ENCODE data around the gene TRIM27.
"Not testable (repeated sequence)": the region's sequence is repeated elsewhere in the genome, so short reads cannot be mapped to it uniquely, and the experiment has no call there.

TRIM27 gene

DNA sequence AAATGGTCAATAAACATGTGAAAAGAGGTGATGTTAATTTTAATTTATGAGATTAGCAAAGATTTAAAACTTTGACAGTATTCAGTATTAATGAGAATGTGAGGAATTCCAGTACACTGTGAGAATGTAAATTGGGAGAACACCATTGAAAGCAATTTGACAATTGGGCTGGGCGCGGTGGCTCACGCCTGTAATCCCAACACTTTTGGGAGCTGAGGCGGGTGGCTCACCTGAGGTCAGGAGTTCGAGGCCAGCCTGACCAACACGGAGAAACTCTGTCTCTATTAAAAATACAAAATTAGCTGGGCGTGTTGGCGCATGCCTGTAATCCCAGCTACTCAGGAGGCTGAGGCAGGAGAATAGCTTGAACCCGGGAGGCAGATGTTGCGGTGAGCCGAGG is 5.6 kb upstream of the TRIM27 start:
- H3K36me3 ChIP-seq (ENCODE audit: control insufficient read depth in 4 of 4, insufficient read depth in 4 of 4, low read length in 3 of 4); H3K4me1 ChIP-seq (ENCODE audit: control extremely low read depth in 1 of 4, control insufficient read depth in 4 of 4, insufficient read depth in 4 of 4, low read length in 3 of 4); H3K27me3 ChIP-seq (replicated peaks in 2 of 5; ENCODE audit: control insufficient read depth in 4 of 5, insufficient read depth in 5 of 5, low read length in 4 of 5); DNase-seq; H3K9me3 ChIP-seq (ENCODE audit: control extremely low read depth in 1 of 5, control insufficient read depth in 4 of 5, insufficient read depth in 2 of 5, low read depth in 1 of 5, low read length in 4 of 5); H3K4me3 ChIP-seq (ENCODE audit: control insufficient read depth in 1 of 7, extremely low read depth in 1 of 7, insufficient read depth in 4 of 7, low read depth in 2 of 7, low read length in 6 of 7); POLR2A ChIA-PET; H3K27ac ChIP-seq (ENCODE audit: insufficient read depth in 1 of 2, low read depth in 1 of 2, low read length in 2 of 2, poor library complexity in 1 of 2, severe bottlenecking in 2 of 2): not testable (repeated sequence)
- CTCF ChIA-PET = interaction anchor here (0.6 to 1.0 kb wide), 3 partner anchors 10 to 544 kb away, joined by 3 to 5 read pairs (median 3); no protein-coding TSS in a partner anchor
- 100% methylated on average over 8 of the region's 11 CpGs for WGBS (ENCODE audit: insufficient coverage)

DNA sequence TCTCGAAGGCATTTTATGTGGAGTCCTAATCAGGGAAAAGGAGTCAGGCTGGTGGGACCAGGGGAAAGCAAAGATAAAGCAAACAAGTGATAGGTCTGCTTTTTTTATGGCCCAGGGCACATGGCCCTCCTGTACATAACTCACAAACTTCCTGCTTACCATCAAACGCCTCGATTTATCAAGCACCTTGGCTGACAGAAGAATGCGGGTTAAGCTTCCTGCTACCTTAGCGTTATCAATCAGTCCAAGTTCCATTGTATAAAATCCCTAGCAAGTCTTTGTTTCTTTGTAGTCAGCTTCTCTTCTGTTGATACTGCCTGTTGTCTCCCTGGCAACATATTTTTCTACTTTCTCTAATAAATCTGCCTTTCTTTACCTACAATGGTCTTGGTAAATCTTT is 4.1 kb upstream of the TRIM27 start:
- H3K4me1 ChIP-seq (ENCODE audit: control extremely low read depth in 1 of 4, control insufficient read depth in 4 of 4, insufficient read depth in 4 of 4, low read length in 3 of 4) = peaks cover 2 to 10% (median 9%) of the 10 kb centered on the region in 4 experiments
- H3K27ac ChIP-seq (ENCODE audit: insufficient read depth in 1 of 2, low read depth in 1 of 2, low read length in 2 of 2, poor library complexity in 1 of 2, severe bottlenecking in 2 of 2) = no peak overlapping the region
- 83% methylated on average over 5 of the region's 5 CpGs for WGBS (ENCODE audit: insufficient coverage)
- no peak overlapping the region for H3K4me3 ChIP-seq (ENCODE audit: control insufficient read depth in 1 of 7, extremely low read depth in 1 of 7, insufficient read depth in 4 of 7, low read depth in 2 of 7, low read length in 6 of 7)
- no peaks in the 10 kb centered on the region for H3K9me3 ChIP-seq (ENCODE audit: control extremely low read depth in 1 of 5, control insufficient read depth in 4 of 5, insufficient read depth in 2 of 5, low read depth in 1 of 5, low read length in 4 of 5)
- POLR2A ChIA-PET = no interaction called here
- no peaks in the 10 kb centered on the region for H3K36me3 ChIP-seq (ENCODE audit: control insufficient read depth in 4 of 4, insufficient read depth in 4 of 4, low read length in 3 of 4)
- CTCF ChIA-PET = no interaction called here
- DNase-seq = no peak
- peaks cover 0 to 2% (median 0%) of the 10 kb centered on the region in 5 experiments for H3K27me3 ChIP-seq (replicated peaks in 2 of 5; ENCODE audit: control insufficient read depth in 4 of 5, insufficient read depth in 5 of 5, low read length in 4 of 5)

DNA sequence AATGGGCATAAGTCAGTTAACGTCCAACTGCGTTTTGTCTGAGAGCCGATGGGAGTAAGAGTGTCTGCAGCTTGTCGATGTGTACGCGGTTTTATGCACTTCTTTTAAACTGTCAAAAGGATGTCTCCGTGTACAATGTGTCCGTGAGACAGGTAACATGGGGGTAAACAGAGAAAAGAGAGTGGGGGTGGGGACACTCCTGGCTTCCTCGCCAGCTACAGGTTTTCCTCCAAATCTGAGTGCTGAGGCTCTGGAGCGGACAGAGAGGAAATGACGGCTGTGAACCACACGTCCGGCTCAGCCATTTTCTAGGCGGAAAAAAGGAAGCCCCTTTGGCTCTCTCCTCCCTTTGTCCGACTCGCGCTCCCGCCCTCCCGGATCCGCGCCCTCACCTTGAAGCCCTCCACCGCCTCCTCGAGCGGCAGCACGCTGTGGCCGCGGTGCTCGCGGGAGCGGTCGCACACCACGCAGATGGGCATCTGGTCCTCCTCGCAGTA is 916 bp downstream of the TRIM27 start:
- POLR2A ChIA-PET = interaction anchor here (0.5 to 2.1 kb wide), 4 partner anchors 9 to 28 kb away, joined by 3 to 8 read pairs (median 6); no protein-coding TSS in a partner anchor
- peak; percentile 45 to 70 (median 61) for DNase-seq
- Histone ChIP-seq H3K4me3 (ENCODE audit: control insufficient read depth in 1 of 7, extremely low read depth in 1 of 7, insufficient read depth in 4 of 7, low read depth in 2 of 7, low read length in 6 of 7) (peak overlapping the region; percentile 70 to 97 (median 94)), H3K36me3 (ENCODE audit: control insufficient read depth in 4 of 4, insufficient read depth in 4 of 4, low read length in 3 of 4) (peaks cover 10 to 41% (median 31%) of the 10 kb centered on the region in 4 experiments), H3K9me3 (ENCODE audit: control extremely low read depth in 1 of 5, control insufficient read depth in 4 of 5, insufficient read depth in 2 of 5, low read depth in 1 of 5, low read length in 4 of 5) (no peaks in the 10 kb centered on the region), H3K4me1 (ENCODE audit: control extremely low read depth in 1 of 4, control insufficient read depth in 4 of 4, insufficient read depth in 4 of 4, low read length in 3 of 4) (peaks cover 6 to 20% (median 18%) of the 10 kb centered on the region in 4 experiments), H3K27me3 (replicated peaks in 2 of 5; ENCODE audit: control insufficient read depth in 4 of 5, insufficient read depth in 5 of 5, low read length in 4 of 5) (no peaks in the 10 kb centered on the region), H3K27ac (ENCODE audit: insufficient read depth in 1 of 2, low read depth in 1 of 2, low read length in 2 of 2, poor library complexity in 1 of 2, severe bottlenecking in 2 of 2) (peak overlapping the region; percentile 79 to 91)
- WGBS (ENCODE audit: insufficient coverage) = under 1% methylated on average over 24 of the region's 33 CpGs
- CTCF ChIA-PET = interaction anchor here (0.6 to 4.8 kb wide), 9 partner anchors 9 to 74 kb away, joined by 3 to 28 read pairs (median 3); no protein-coding TSS in a partner anchor

DNA sequence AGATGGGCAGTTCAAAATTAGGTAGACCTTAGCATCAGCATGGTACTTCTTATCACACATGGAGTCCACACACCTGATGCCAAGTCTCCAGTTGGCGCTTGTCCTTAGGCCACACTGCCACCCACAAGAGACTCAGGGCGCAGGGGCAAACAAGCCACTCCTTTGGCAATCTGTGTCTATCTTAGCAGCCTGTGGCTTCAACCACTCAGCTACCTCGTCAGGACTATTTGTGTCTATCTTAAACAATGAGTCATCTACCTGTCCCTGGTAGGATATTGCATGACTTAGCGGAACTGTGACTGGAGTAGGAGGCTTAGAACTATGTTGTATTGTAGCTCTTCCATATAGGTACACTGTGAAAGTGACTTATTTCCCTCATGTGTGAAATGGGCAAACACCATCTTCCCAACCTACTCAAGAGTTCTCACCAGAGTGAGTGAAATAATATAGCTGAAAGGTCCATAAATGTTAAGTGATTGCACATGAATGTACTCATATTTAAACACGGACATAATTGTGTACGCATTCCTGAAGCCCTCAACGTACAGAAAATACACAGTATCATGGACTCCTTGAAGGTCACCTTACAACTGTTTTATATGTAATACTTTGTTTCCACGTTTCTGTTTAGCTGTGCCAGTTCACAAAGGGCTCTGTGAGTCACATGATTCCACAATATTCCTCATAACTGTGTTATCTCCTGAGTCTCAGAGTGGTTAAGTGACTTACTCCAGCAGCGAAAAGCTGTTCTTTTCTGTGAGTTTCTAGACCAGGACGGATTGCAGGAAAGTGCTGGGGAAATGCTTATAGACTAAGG is 1.6 kb downstream of the TRIM27 start:
- Histone ChIP-seq H3K36me3 (ENCODE audit: control insufficient read depth in 4 of 4, insufficient read depth in 4 of 4, low read length in 3 of 4) (peaks cover 10 to 45% (median 34%) of the 10 kb centered on the region in 4 experiments), H3K4me1 (ENCODE audit: control extremely low read depth in 1 of 4, control insufficient read depth in 4 of 4, insufficient read depth in 4 of 4, low read length in 3 of 4) (peaks cover 6 to 20% (median 18%) of the 10 kb centered on the region in 4 experiments), H3K4me3 (ENCODE audit: control insufficient read depth in 1 of 7, extremely low read depth in 1 of 7, insufficient read depth in 4 of 7, low read depth in 2 of 7, low read length in 6 of 7) (peak overlapping the region; percentile 70 to 97 (median 94)), H3K9me3 (ENCODE audit: control extremely low read depth in 1 of 5, control insufficient read depth in 4 of 5, insufficient read depth in 2 of 5, low read depth in 1 of 5, low read length in 4 of 5) (no peaks in the 10 kb centered on the region), H3K27me3 (replicated peaks in 2 of 5; ENCODE audit: control insufficient read depth in 4 of 5, insufficient read depth in 5 of 5, low read length in 4 of 5) (no peaks in the 10 kb centered on the region), H3K27ac (ENCODE audit: insufficient read depth in 1 of 2, low read depth in 1 of 2, low read length in 2 of 2, poor library complexity in 1 of 2, severe bottlenecking in 2 of 2) (peak overlapping the region; percentile 79 to 91)
- POLR2A ChIA-PET = interaction anchor here (0.5 to 1.0 kb wide), 4 partner anchors 8 to 18 kb away, joined by 3 to 6 read pairs (median 4); no protein-coding TSS in a partner anchor
- 63% methylated on average over 8 of the region's 10 CpGs for WGBS (ENCODE audit: insufficient coverage)
- CTCF ChIA-PET = interaction anchor here (0.8 to 4.8 kb wide), 9 partner anchors 8 to 74 kb away, joined by 3 to 28 read pairs (median 3); no protein-coding TSS in a partner anchor
- DNase-seq = peak in 2 of 3 donors; percentile 34 to 58

DNA sequence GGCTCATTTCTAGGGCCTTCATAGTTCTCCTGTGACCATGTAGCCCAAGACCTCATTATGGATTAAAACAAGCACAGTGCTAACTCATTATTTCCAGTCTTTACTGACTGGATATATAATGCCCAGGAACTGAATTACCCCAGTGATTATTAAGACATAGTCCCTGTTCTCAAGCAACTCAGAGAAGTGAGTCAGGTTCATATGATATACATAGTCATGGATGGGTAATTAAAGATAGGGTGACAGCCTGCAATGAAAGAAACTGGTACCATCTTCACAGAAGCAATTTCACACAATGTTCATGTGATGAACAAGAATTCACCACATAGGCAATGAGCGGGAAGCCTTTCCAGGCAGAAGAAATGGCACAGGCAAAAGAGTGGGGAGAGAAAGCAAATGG is 3.5 kb downstream of the TRIM27 start:
- CTCF ChIA-PET = interaction anchor here (4.8 kb wide), 1 partner anchor 10 kb away, joined by 28 read pairs; no protein-coding TSS in a partner anchor
- Histone ChIP-seq H3K4me1 (ENCODE audit: control extremely low read depth in 1 of 4, control insufficient read depth in 4 of 4, insufficient read depth in 4 of 4, low read length in 3 of 4) (peaks cover 6 to 21% (median 19%) of the 10 kb centered on the region in 4 experiments), H3K36me3 (ENCODE audit: control insufficient read depth in 4 of 4, insufficient read depth in 4 of 4, low read length in 3 of 4) (peaks cover 10 to 57% (median 44%) of the 10 kb centered on the region in 4 experiments), H3K4me3 (ENCODE audit: control insufficient read depth in 1 of 7, extremely low read depth in 1 of 7, insufficient read depth in 4 of 7, low read depth in 2 of 7, low read length in 6 of 7) (no peak overlapping the region), H3K27ac (ENCODE audit: insufficient read depth in 1 of 2, low read depth in 1 of 2, low read length in 2 of 2, poor library complexity in 1 of 2, severe bottlenecking in 2 of 2) (peak overlapping the region in 1 of 2 experiments; percentile 11), H3K9me3 (ENCODE audit: control extremely low read depth in 1 of 5, control insufficient read depth in 4 of 5, insufficient read depth in 2 of 5, low read depth in 1 of 5, low read length in 4 of 5) (no peaks in the 10 kb centered on the region), H3K27me3 (replicated peaks in 2 of 5; ENCODE audit: control insufficient read depth in 4 of 5, insufficient read depth in 5 of 5, low read length in 4 of 5) (no peaks in the 10 kb centered on the region)
- POLR2A ChIA-PET = no interaction called here
- no peak for DNase-seq
- 100% methylated on average over 1 of the region's 1 CpG for WGBS (ENCODE audit: insufficient coverage)

DNA sequence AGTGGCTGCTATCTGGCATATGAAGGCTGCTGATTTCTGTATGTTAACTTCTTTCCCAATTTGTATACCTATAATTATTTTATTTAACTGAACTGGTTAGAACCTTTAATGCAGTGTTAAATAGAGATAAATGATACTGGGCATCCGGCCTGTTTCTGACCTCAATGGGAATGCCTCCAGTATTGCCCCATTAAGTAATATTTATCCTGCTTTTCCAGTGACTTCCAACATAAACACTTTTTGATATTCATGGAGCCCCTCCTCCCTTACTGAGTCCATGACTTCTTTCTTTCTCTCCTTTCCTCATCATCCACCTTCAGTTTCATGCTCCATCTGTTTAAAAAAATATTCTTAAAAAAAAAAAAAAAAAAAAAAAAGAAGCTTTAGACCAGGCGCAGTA is 8.8 kb downstream of the TRIM27 start:
- ChIA-PET POLR2A (no interaction called here), CTCF (interaction anchor here (1.2 kb wide), 1 partner anchor 76 kb away, joined by 3 read pairs; no protein-coding TSS in a partner anchor)
- no peak for DNase-seq
- H3K36me3 ChIP-seq (ENCODE audit: control insufficient read depth in 4 of 4, insufficient read depth in 4 of 4, low read length in 3 of 4) = peaks cover 20 to 74% (median 51%) of the 10 kb centered on the region in 4 experiments
- no peaks in the 10 kb centered on the region for H3K9me3 ChIP-seq (ENCODE audit: control extremely low read depth in 1 of 5, control insufficient read depth in 4 of 5, insufficient read depth in 2 of 5, low read depth in 1 of 5, low read length in 4 of 5)
- H3K27me3 ChIP-seq (replicated peaks in 2 of 5; ENCODE audit: control insufficient read depth in 4 of 5, insufficient read depth in 5 of 5, low read length in 4 of 5) = no peaks in the 10 kb centered on the region
- H3K4me1 ChIP-seq (ENCODE audit: control extremely low read depth in 1 of 4, control insufficient read depth in 4 of 4, insufficient read depth in 4 of 4, low read length in 3 of 4) = peaks cover 0 to 2% (median under 1%) of the 10 kb centered on the region in 4 experiments
- H3K4me3 ChIP-seq (ENCODE audit: control insufficient read depth in 1 of 7, extremely low read depth in 1 of 7, insufficient read depth in 4 of 7, low read depth in 2 of 7, low read length in 6 of 7) = no peak overlapping the region
- no peak overlapping the region for H3K27ac ChIP-seq (ENCODE audit: insufficient read depth in 1 of 2, low read depth in 1 of 2, low read length in 2 of 2, poor library complexity in 1 of 2, severe bottlenecking in 2 of 2)
- 100% methylated on average over 1 of the region's 2 CpGs for WGBS (ENCODE audit: insufficient coverage)
